Stomach (tissue), 4 donors: Measurements from ENCODE around the gene MYPN.

Experiments
- CTCF ChIP-seq, 7 experiments: fragments of 450-650 bp in 4 of 7; fragments of 200-600 bp in 3 of 7; sonication (generic) in 3 of 7; IDR thresholded peaks; one replicate each; pipeline ENCODE4 v1.5.1; 2016 to 2019; ENCODE audit warnings: antibody characterized with exemption in 7 of 7, control low read depth in 2 of 7, mild to moderate bottlenecking in 1 of 7
- EP300 ChIP-seq: sonication (generic); formaldehyde crosslinking; IDR thresholded peaks from one replicate; pipeline ENCODE4 v1.6.1; 2017; ENCODE audit warnings: antibody characterized with exemption
- POLR2AphosphoS5 ChIP-seq, 3 donors: sonication (generic); formaldehyde crosslinking; IDR thresholded peaks; one replicate each; pipeline ENCODE4 v1.6.1; 2016; ENCODE audit warnings: antibody characterized with exemption in 3 of 3

- no peak for TF ChIP-seq CTCF (IDR thresholded peaks at IDR 0.05)
- TF ChIP-seq EP300, result no peak
- TF ChIP-seq POLR2AphosphoS5 (IDR thresholded peaks at IDR 0.05), result no peak
Observed at GRCh38 chr10:68108051-68108450, 1.2 kb upstream of the MYPN start.
